GM19240 (cell line): ENCODE data around the gene MYO15B.

ENCODE experiments used
- DNase-seq: peaks from one replicate; pipeline ENCODE4 v3.0.0; 2011; ENCODE audit warnings: low spot score; ENCODE audit not compliant: insufficient read length

MYO15B gene

DNA sequence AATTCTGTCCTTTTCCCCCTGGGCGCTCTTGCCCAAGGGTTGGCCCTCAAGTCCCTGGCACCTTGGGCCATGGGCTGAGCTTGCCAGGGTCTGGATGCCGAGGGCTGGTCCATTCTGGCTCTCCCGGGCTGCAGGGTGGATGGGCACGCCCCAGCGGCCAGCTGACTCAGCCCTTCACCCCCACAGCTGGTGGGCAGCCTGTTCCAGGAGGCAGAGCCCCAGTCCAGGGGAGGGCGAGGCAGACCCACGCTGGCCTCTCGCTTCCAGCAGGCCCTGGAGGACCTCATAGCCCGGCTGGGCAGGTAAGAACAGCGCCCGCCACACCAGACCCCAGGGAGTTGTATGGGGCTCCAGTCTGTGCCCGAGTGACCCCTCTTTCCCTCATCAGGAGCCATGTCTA lies 15.0 kb downstream of the MYO15B start:
- no peak for DNase-seq

DNA sequence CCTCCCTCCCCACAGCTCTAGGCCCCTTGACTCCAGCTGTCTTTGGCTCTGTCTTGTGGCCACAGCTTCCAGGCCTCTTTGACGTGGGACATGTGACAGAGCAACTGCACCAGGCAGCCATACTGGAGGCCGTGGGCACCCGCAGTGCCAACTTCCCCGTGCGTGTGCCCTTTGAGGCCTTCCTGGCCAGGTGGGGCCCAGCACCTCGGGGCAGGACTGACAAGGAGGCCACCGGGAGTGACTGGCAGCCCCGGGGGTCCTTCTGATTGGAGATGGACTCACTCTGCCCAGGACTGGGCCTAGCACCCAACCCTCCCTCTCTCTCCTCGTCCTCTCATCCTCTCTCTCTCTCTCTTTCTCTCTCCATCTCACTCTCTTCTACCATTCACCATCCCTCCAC lies 15.5 kb downstream of the MYO15B start:
- no peak for DNase-seq

DNA sequence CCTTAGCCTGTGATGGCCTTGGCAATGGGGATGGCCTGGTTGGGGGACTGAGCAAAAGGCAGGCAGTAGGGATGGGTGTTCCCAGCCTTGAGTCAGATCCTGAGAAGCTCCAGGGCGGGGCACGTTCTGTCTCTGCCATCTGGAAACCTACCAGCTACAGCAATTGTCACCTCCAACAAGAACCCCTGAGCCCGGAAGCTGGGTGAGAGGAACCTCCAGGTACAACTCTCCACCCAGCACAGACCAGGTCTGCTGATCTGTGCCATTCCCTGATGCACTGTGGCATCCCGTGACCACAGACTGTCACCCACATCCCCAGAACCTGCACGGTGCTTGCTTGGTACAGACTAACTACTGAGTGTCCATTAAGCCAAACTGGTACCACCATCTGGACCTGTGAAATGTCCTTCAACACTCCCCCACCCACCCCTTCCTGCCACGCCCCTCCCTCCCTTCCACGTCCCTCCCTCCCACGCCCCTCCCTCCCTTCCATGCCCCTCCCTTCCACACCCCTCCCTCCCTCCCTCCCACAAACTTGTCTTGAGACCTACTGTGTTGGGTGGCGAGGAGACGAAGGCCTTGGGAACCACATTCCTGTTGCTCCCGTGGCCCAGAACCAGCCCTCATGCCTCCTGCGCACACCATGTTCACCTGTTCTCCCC lies 16.6 kb downstream of the MYO15B start:
- no peak for DNase-seq

DNA sequence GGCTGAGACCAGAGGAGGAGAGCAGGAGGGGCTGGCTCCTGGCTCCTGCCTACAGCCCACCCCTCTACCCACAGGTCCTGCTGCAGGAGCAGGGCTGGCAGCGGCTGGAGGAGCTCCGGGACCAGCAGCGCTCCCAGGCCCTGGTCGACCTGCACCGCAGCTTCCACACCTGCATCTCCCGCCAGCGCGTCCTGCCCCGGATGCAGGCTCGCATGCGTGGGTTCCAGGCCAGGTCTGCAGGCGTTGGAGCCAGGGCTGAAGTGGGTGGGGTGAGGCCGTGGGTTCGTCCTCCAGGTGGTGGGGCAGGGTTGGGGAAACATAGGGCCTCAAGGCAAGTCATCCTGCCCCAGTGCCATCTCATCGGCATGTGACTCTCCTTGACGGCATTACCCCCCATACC lies 18.2 kb downstream of the MYO15B start:
- no peak for DNase-seq

DNA sequence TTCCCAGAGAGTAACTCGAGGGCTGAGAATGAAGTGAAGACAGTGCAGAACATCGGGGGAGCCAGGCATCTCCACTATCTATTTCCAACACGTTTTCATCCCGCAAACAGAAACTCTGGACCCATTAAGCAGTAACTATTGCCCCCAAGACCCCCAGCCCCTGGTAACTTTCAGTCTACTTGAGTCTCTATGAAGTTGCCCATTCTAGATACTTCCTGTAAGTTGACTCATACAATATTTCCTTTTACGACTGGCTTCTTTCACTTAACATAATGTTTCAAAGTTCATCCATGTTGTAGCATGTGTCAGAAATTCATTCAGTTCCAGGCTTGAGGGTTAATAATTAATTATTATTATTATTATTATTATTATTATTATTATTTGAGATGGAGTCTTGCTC lies 19.5 kb downstream of the MYO15B start:
- no peak for DNase-seq

DNA sequence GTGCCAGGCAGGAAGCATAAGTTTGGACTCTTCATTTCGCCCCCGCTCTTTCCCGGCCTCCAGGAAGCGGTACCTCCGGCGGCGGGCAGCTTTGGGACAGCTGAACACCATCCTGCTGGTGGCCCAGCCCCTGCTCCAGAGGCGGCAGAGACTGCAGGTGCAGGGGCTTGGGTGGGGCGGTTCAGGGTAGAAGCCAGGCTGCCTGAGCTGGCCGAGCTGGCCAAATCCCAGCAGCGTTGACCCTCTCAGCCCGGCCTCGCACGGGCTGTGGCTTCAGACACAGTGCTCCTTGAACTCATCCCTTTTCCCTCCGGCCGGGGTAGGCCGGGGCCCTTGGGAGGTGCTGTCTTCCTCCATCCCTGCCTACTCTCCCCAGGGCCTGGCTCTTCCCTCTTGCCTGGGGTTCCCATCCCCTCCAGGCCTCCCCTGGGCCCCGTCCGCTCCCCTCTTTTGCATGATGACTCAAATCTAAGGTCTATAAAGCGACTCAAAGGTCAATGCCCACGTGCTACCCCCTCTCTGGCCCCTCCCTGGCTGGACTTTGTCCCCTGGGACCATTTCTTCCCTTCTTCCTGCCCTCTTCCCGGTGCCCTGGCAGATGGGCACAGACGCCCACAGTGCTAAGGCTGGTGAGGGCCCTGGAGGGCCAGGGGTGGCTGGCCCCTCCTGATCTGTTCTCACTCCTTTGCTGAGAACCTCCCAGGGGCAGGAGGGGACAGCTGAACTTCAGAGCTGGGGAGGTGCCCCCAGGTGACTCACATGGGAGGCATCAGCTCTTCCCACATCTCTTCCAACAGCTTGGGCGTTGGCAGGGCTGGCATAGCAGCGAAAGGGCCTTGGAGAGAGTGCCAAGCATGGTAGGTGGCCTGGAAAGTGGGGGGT lies 22.7 kb downstream of the MYO15B start:
- DNase-seq: no peak

DNA sequence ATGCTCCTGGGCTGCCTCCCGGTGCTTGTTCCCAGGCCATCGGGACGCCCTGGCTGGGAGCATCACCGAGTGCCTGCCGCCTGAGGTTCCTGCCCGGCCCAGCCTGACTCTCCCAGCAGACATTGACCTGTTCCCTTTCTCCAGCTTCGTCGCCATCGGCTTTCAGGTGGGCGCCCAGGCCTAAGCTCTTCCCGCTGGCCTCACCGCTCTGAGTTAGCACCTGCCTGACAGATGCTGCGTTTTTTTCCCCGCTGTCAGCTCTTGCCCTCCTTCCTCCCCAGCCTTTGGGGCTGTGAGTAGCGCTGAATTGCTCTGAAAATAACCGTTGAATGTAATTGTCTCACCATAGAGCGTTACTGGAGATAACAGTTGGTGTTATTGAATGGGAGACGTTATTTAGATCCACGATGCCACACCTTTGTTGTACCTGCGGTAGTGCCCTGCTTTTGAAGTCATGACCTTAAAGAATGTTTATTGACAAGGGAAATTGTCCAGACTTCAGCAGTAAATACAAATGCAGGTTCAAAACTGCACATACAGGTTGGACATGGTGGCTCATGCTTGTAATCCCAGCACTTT lies 24.3 kb downstream of the MYO15B start:
- no peak for DNase-seq

DNA sequence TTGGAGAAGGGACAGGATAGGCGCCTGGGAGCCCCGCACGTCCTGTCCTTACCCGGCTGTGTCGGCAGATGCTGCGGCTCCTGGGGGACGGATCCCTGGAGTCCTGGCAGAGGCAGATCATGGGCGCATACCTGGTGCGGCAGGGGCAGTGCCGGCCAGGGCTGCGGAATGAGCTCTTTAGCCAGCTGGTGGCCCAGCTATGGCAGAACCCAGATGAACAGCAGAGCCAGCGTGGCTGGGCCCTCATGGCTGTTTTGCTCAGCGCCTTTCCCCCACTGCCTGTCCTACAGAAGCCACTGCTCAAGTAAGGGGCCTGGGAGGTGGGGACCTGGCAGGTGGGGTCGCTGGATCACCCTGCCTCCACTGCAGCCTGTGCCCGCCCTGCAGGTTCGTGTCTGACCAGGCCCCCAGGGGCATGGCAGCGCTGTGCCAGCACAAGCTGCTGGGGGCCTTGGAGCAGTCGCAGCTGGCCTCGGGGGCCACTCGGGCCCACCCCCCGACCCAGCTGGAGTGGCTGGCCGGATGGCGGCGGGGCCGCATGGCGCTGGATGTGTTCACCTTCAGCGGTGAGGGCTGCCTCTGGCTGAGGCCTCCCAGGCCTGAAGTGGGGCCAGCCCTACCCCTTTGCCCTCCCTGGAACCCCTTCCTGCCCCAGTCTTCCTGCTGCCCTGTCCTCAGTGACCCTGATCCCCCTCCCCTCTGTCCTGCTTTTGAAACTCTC lies 25.5 kb downstream of the MYO15B start:
- DNase-seq: no peak

DNA sequence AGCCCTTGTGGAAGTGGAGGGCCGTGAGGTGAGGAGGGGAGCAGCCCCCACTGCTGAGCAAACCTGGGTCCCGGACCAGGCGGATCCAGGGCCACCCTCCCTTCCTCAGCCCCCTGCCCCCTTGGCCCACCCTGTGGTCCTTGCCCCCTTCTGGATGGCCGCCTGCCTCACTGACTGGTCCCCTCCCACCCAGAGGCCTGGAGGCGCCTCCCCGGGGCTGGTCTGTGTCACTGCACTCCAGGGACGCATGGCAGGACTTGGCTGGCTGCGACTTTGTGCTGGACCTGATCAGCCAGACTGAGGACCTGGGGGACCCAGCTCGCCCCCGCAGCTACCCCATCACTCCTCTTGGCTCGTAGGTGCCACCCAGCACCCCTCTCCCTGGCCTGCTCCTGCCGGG lies 26.4 kb downstream of the MYO15B start:
- no peak for DNase-seq

DNA sequence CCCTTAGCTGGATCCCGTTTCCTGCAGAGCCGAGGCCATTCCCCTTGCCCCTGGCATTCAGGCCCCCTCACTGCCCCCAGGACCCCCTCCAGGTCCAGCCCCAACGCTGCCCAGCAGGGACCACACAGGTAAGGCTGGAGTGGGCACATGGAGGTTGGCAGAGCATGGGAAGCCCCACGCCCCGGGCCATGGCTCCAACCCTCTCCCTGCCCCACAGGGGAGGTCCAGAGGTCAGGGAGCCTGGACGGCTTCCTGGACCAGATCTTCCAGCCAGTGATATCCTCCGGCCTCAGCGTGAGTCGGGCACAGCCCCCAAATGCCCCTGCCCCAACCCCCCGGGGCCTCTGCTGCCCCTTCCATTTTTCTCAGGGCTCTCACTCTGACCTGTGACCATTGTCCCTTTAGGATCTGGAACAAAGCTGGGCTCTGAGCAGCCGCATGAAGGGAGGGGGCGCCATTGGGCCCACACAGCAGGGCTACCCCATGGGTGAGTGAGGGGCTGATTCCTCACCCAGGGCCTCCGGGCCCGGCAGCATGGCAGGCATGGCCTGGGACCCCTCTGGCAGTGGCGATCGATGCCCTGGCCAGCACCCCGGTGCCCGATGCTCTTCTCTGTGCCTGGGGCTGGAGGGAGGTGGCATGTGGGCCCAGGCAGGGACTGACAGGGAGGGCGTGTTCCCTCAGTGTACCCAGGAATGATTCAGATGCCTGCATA lies 27.1 kb downstream of the MYO15B start:
- no peak for DNase-seq

DNA sequence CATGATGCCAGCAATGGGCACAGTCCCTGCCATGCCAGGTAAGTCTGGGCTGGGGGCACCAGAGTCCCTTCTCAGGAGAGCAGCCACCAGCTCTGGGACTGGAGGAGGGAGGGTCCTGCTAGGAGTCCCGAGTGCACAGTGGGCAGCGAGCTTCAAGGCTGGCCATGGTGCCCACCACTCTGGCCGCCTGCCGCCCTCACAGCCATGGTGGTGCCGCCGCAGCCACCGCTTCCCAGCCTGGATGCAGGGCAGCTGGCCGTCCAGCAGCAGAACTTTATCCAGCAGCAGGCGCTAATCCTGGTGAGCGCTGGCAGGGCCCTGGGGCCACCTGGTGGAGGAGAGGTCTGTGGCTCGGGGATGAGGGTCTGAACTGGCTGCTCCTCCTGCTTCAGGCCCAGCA lies 27.7 kb downstream of the MYO15B start:
- DNase-seq: no peak

DNA sequence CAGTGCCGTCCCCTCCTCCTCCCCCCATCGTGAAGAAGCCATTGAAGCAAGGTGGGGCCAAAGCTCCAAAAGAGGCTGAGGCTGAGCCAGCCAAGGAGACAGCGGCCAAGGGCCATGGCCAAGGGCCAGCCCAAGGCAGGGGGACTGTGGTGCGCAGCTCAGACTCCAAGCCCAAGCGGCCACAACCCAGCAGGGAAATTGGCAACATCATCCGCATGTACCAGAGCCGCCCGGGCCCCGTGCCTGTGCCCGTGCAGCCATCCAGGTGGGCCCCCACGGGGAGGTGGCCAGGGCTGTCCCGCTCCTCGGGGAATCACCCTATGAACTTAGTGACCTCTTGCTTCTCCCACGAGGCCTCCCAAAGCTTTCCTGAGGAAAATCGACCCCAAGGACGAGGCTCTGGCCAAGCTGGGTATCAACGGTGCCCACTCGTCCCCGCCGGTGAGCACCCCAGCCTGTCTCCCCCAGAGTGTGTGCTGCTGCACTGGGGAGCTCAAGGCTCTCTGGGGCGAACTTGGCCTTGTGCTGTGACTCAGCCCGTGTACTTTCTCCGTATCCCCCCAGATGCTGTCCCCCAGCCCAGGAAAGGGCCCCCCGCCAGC lies 29.0 kb downstream of the MYO15B start:
- no peak for DNase-seq

DNA sequence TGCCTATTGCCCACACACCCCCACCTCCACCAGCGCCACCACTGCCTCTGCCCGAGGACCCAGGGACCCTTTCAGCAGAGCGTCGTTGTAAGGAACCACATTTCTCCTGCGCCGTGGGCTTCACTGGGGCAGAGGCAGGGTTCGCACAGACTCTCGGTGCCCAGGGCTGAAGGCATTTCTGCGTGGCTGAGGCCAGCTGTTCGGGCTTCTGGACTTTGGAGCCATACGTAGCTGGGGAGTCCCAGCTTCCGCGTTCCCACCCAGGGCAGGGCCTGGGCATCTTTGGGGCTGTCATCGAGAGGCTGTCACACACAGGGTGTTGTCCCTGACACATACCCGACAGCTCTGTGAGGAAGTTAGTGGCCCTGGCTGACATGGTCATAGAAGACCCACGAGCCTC lies 29.6 kb downstream of the MYO15B start:
- no peak for DNase-seq

DNA sequence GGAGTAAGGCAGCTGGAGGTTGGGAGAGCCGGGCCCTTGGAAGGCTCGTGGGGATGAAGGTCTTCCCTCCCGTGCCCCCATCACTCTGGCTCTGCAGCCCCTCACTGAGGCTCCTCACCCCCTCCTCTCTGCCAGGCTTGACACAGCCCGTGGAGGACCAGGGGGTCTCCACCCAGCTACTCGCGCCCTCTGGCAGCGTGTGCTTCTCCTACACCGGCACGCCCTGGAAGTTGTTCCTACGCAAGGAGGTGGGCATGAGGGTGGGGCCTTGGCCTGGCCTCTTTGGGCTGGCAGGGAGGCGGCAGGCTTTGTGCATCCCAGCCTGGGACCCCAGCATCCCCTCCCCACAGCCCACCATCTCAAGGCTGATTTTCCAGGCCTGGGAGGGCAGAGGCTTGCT lies 30.1 kb downstream of the MYO15B start:
- no peak for DNase-seq

DNA sequence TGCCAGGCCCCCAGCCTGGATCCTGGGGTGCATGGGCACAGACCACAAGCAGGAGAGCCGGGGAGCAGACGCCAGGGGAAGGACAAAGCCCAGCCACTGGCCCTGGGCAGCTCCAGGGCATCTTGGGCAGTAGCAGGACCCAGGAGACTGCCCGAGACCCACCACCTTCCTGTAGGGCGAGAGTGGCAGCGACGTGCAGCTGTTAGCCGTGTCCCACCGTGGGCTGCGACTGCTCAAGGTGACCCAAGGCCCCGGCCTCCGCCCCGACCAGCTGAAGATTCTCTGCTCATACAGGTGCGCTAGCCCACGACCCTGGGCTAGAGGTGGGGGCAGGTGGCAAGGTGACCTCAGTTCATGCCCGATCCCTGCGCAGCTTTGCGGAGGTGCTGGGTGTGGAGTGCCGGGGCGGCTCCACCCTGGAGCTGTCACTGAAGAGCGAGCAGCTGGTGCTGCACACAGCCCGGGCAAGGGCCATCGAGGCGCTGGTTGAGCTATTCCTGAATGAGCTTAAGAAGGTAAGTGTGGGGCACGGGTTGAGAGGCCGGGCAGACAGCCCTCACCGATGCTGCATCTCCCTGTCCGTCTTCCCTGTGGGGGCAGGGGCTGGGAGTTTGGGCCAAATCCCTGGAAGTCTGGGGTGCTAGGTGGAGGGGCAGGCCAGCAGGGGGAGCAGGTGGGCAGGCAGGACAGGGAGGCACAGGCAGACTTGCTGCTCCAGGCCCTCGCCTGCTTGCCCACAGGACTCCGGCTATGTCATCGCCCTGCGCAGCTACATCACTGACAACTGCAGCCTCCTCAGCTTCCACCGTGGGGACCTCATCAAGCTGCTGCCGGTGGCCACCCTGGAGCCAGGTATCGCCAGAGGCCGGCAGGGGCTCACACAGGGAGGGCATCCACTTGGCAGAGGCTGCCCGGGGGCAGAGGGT lies 32.2 kb downstream of the MYO15B start:
- no peak for DNase-seq

DNA sequence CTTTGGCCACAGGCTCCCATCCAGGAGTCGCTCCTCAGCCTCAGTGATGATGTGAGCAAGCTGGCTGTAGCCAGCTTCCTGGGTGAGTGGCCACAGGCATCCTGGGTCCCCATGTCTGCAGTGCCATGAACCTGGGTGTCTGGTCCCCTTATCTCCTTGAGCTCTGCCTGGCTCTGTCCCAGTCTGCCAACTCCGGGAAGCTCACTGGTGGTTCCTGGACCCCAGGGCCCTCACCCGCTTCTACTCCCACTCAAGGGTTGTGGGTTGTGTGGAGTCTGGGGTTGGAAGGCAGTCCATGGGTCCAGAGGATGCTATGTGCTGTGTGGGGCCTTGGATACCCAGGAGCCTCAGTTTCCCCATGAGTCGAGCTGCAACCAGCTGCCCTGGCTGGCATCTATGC lies 33.9 kb downstream of the MYO15B start:
- no peak for DNase-seq

DNA sequence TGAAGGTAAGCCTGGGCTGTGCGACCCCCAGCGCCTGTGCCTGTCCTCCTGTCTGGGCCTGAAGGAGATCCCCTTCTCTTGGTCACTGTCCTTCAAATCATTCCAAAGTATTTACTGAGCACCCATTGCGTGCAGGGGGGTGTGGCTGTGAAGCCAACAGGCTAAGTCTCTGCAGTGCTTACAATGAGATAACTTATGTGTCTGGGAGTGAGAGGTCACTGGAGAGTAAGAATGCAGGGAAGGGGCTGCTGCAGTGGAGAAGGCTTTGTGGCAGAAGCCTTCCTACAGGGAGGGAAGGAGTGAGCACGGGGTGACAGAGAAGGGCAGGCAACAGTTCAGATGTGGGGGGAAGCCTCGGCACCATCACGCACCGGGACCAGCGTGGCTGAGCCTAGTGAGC lies 34.5 kb downstream of the MYO15B start:
- no peak for DNase-seq

DNA sequence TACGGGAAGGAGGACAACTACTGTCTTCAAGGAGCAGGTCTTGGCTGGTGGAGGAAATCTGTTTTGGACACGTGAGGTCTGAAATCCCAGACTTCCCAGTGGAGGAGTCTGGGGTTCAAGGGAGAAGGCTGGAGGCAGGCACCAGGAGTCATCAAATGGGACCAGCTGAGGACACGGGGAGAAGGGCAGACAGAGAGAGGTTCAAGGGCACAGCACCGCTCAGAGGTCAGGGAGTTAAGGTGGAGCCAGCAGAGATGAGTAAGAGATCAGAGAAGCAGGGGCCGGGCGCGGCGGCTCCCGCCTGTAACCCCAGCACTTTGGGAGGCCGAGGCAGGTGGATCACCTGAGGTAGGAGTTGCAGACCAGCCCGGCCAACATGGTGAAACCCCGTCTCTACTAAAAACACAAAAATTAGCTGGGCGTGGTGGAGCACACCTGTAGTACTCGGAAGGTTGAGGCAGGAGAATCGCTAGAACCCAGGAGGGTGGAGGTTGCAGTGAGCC lies 35.2 kb downstream of the MYO15B start:
- DNase-seq: no peak

DNA sequence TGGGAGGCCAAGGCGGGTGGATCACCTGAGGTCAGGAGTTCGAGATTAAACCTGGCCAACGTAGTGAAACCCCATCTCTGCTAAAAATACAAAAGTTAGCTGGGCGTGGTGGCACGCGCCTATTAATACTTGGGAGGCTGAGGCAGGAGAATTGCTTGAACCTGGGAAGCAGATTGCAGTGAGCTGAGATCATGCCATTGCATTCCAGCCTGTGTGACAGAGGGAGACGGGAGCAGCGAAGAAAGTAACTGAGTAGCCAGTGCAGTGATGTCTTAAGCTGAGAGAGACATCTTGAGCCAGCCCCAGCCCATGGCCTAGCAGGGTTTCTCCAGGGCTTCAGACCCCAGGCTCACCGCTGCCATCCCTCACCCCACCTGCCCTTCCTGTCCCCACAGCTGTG lies 35.8 kb downstream of the MYO15B start:
- no peak for DNase-seq

DNA sequence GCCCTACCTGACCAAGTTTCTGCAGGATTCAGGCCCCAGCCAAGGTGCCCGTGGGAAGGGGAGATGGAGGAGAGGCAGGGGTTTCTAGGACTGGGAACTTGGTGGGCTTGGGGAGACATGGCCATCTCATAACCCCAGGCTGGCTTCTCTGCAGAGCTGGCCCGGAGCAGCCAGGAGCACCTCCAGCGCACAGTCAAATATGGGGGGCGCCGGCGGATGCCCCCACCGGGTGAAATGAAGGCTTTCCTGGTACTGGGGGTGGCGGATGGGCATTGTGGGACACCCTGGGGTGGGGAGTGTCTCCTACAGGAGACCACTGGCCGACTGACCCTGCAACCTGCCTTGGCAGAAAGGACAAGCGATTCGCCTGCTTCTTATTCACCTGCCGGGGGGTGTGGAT lies 36.4 kb downstream of the MYO15B start:
- DNase-seq: no peak
